EL (cell line): ENCODE measurements around the gene TRIM2.
A peak's percentile ranks its signal among the peaks of the same experiment; 100 is the strongest.
"Not testable (repeated sequence)": the region's sequence is repeated elsewhere in the genome, so short reads cannot be mapped to it uniquely, and the experiment has no call there.

ENCODE experiments used
- DNase-seq: peaks from one replicate; pipeline ENCODE4 v3.0.0-alpha.2; 2016

TRIM2 gene

GRCh38 chr4:153191795-153192363, 12.4 kb upstream of the TRIM2 start:
- DNase-seq = no peak

GRCh38 chr4:153197301-153197700, 6.9 kb upstream of the TRIM2 start:
- no peak for DNase-seq

- DNase-seq = no peak
Observed at GRCh38 chr4:153198719-153199118, 5.5 kb upstream of the TRIM2 start.

GRCh38 chr4:153203746-153204145, 497 bp upstream of the TRIM2 start:
- DNase-seq = not testable (repeated sequence)

- no peak for DNase-seq
Observed at GRCh38 chr4:153204728-153205648, 745 bp downstream of the TRIM2 start.

GRCh38 chr4:153205757-153206156, 1.5 kb downstream of the TRIM2 start:
- DNase-seq = no peak

GRCh38 chr4:153206534-153206933, 2.3 kb downstream of the TRIM2 start:
- DNase-seq = no peak

GRCh38 chr4:153207027-153207426, 2.8 kb downstream of the TRIM2 start:
- no peak for DNase-seq

- peak; percentile 29 for DNase-seq
Observed at GRCh38 chr4:153207567-153207966, 3.3 kb downstream of the TRIM2 start.

- DNase-seq = no peak
Observed at GRCh38 chr4:153209410-153209809, 5.2 kb downstream of the TRIM2 start.

- no peak for DNase-seq
Observed at GRCh38 chr4:153210727-153211126, 6.5 kb downstream of the TRIM2 start.

- peak; percentile 46 for DNase-seq
Observed at GRCh38 chr4:153211986-153212728, 7.9 kb downstream of the TRIM2 start.

GRCh38 chr4:153212736-153213135, 8.5 kb downstream of the TRIM2 start:
- DNase-seq = no peak

GRCh38 chr4:153215921-153216320, 11.7 kb downstream of the TRIM2 start:
- DNase-seq = no peak

GRCh38 chr4:153216546-153216945, 12.3 kb downstream of the TRIM2 start:
- no peak for DNase-seq

- DNase-seq = no peak
Observed at GRCh38 chr4:153217440-153217839, 13.2 kb downstream of the TRIM2 start.

- no peak for DNase-seq
Observed at GRCh38 chr4:153218961-153219360, 14.7 kb downstream of the TRIM2 start.

GRCh38 chr4:153220682-153221395, 16.6 kb downstream of the TRIM2 start:
- peak; percentile 10 for DNase-seq

- DNase-seq = peak; percentile 85
Observed at GRCh38 chr4:153221783-153222706, 17.8 kb downstream of the TRIM2 start.

- DNase-seq = peak; percentile 54
Observed at GRCh38 chr4:153222707-153223426, 18.6 kb downstream of the TRIM2 start.

- DNase-seq = peak; percentile 32
Observed at GRCh38 chr4:153223427-153223801, 19.2 kb downstream of the TRIM2 start.
